Activated CD4-positive, alpha-beta T cell treated with anti-CD3 and anti-CD28 coated beads for 1 hour (primary cell): ENCODE data around the gene ANKAR.
"Not testable (repeated sequence)": the region's sequence is repeated elsewhere in the genome, so short reads cannot be mapped to it uniquely, and the experiment has no call there.

Experiments
- DNase-seq: peaks from one replicate; pipeline ENCODE4 v3.0.0-alpha.2; 2020

The ANKAR gene

GRCh38 chr2:189661148-189661956, 13.1 kb upstream of the ANKAR start, which contains the start of gene ASNSD1:
Gene ASNSD1, plus strand, starts transcription at chr2:189661459. Its CDS starts 4,674 bp downstream, at chr2:189666133.
- DNase-seq, result peak; percentile 99

- DNase-seq, result no peak
Observed at GRCh38 chr2:189661957-189662321, 12.5 kb upstream of the ANKAR start.

GRCh38 chr2:189662669-189663226, 11.7 kb upstream of the ANKAR start:
- DNase-seq, result no peak

- DNase-seq, result not testable (repeated sequence)
Observed at GRCh38 chr2:189663319-189663718, 11.2 kb upstream of the ANKAR start.

- DNase-seq, result no peak
Observed at GRCh38 chr2:189669913-189670312, 4.6 kb upstream of the ANKAR start.

GRCh38 chr2:189673661-189674373, 653 bp upstream of the ANKAR start:
- DNase-seq, result no peak

GRCh38 chr2:189676471-189676870, 2.0 kb downstream of the ANKAR start:
- DNase-seq, result no peak

GRCh38 chr2:189679226-189679625, 4.8 kb downstream of the ANKAR start:
- no peak for DNase-seq

GRCh38 chr2:189681203-189681602, 6.7 kb downstream of the ANKAR start:
- DNase-seq, result no peak

- no peak for DNase-seq
Observed at GRCh38 chr2:189681903-189682302, 7.4 kb downstream of the ANKAR start.

- DNase-seq, result no peak
Observed at GRCh38 chr2:189683348-189683747, 8.9 kb downstream of the ANKAR start.

- no peak for DNase-seq
Observed at GRCh38 chr2:189684811-189685210, 10.3 kb downstream of the ANKAR start.

GRCh38 chr2:189685540-189686229, 11.2 kb downstream of the ANKAR start:
- DNase-seq, result no peak

- not testable (repeated sequence) for DNase-seq
Observed at GRCh38 chr2:189687796-189688195, 13.3 kb downstream of the ANKAR start.

- DNase-seq, result no peak
Observed at GRCh38 chr2:189696223-189696622, 21.8 kb downstream of the ANKAR start.

- DNase-seq, result no peak
Observed at GRCh38 chr2:189698020-189698887, 23.8 kb downstream of the ANKAR start.

GRCh38 chr2:189700681-189701080, 26.2 kb downstream of the ANKAR start:
- DNase-seq, result no peak

- DNase-seq, result no peak
Observed at GRCh38 chr2:189702071-189702470, 27.6 kb downstream of the ANKAR start.

GRCh38 chr2:189709501-189710221, 35.2 kb downstream of the ANKAR start:
- no peak for DNase-seq

GRCh38 chr2:189717593-189717992, 43.1 kb downstream of the ANKAR start:
- DNase-seq, result not testable (repeated sequence)

- DNase-seq, result no peak
Observed at GRCh38 chr2:189719571-189719970, 45.1 kb downstream of the ANKAR start.

- DNase-seq, result no peak
Observed at GRCh38 chr2:189723192-189723591, 48.7 kb downstream of the ANKAR start.
